Gastrocnemius medialis (tissue), 4 donors: ENCODE results near the gene FAM50A.

Source experiments
- CTCF ChIP-seq, 5 experiments: fragments of 450-650 bp in 3 of 5; fragments of 200-600 bp in 2 of 5; sonication (generic) in 2 of 5; IDR thresholded peaks in 4 of 5; conservative IDR thresholded peaks in 1 of 5; 1 replicate in 4 of 5; 2 replicates in 1 of 5; pipeline ENCODE4 v1.5.1; 2016 to 2019; ENCODE audit warnings: antibody characterized with exemption in 5 of 5, mild to moderate bottlenecking in 3 of 5, moderate library complexity in 3 of 5
- POLR2A ChIP-seq, 2 donors: fragments of 450-650 bp; IDR thresholded peaks; one replicate each; pipeline ENCODE4 v1.6.1; 2017; ENCODE audit warnings: antibody characterized with exemption in 2 of 2, mild to moderate bottlenecking in 2 of 2, moderate library complexity in 2 of 2

GRCh38 chrX:154490021-154490413 lies 46.1 kb downstream of the FAM50A start:
- TF ChIP-seq CTCF (IDR thresholded peaks at IDR 0.05 in 4 of 5, conservative IDR thresholded peaks at IDR 0.05 in 1 of 5) (no peak), POLR2A (IDR thresholded peaks at IDR 0.05) (no peak)
